Skin epidermis (tissue), 12 donors: ENCODE results near the gene KCNK13.
"Not testable (repeated sequence)": the region's sequence is repeated elsewhere in the genome, so short reads cannot be mapped to it uniquely, and the experiment has no call there.

ENCODE experiments used
- H3K27ac ChIP-seq, 21 experiments: fragments of 200-600 bp; sonication (generic) in 11 of 21; one replicate each; pipeline ENCODE4 v1.5.0; 2020; ENCODE audit warnings: mild to moderate bottlenecking in 3 of 21, inconsistent platforms in 2 of 21, moderate library complexity in 2 of 21
- H3K4me3 ChIP-seq, 7 experiments: fragments of 200-600 bp; sonication (generic) in 2 of 7; one replicate each; pipeline ENCODE4 v1.5.0; 2020; ENCODE audit warnings: inconsistent platforms in 2 of 7, mild to moderate bottlenecking in 2 of 7, moderate library complexity in 1 of 7

The KCNK13 gene

DNA sequence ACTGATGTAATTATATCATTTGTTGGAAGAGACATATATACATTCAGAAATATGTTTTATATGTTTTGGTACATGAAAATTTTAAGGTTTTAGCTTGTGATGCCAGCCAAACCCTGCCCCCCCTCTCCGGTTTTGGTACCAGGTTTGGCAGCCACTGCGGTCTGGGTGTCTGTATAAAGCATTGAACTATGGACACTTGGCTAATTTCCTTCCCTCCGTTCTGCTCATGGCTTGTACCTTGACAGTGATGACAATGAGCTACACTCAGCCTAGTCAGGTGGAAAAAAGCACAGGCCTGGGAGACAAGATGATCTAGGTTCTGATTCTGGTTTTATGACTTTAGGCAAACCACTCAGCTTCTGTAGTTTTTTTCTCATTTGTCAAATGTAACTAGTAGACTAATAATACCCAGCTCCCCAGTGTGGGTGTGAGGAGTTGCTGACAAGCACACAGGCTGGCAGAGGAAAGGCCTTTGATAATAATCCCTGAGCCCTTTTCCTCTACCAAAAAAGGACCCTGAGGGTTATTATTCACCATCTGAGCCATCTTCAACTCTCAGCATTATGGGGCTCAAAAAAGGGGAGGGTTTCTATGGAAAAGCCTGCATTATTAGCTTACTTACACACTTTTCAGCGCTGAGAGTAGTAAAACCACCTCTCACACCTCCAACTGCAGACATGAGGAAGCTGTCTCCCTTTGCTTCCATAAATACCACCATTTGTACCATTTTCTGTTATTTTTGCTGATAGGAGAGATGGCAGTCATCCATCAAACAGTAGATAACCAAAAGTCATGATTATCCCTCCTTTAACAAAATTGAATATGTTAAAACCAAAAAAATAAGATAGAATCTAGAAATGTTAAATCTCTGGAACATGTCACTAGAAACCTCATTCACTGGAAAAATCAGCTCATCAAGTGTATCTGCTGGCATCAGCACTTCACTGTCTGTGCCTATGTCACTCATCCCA is 118.3 kb downstream of the KCNK13 start:
- Histone ChIP-seq H3K4me3 (no peak overlapping the region), H3K27ac (no peak overlapping the region)

DNA sequence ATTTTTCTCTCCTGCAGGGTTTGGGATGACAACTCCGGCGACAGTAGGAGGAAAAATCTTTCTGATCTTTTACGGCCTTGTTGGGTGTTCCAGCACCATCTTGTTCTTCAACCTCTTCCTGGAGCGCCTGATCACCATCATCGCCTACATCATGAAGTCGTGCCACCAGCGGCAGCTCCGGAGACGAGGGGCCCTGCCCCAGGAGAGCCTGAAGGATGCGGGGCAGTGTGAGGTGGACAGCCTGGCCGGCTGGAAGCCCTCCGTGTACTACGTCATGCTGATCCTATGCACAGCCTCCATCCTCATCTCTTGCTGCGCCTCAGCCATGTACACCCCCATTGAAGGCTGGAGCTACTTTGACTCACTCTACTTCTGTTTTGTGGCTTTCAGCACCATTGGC is 122.3 kb downstream of the KCNK13 start:
- no peak overlapping the region for H3K4me3 ChIP-seq
- no peak overlapping the region for H3K27ac ChIP-seq

DNA sequence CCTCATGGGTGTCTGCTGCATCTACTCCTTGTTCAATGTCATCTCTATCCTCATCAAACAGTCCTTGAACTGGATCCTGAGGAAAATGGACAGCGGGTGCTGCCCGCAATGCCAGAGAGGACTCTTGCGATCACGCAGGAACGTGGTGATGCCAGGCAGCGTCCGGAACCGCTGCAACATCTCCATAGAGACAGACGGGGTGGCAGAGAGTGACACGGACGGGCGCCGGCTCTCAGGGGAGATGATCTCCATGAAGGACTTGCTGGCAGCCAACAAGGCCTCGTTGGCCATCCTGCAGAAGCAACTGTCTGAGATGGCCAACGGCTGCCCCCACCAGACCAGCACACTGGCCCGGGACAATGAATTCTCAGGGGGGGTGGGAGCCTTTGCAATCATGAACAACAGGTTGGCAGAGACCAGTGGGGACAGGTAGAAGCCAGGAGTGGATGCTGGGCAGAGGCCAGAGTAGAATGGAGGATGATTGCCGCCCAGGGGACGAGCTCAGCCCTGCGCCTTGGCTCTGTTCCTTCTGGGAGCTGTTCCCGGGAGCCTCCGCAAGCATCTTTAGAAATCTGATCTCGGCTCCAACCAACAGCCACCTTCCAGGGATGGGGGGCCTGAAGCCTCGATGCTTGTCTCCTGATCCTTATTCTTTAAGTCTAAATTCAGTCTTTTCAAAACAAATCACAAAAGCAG is 122.9 kb downstream of the KCNK13 start:
- no peak overlapping the region for H3K27ac ChIP-seq
- no peak overlapping the region for H3K4me3 ChIP-seq

DNA sequence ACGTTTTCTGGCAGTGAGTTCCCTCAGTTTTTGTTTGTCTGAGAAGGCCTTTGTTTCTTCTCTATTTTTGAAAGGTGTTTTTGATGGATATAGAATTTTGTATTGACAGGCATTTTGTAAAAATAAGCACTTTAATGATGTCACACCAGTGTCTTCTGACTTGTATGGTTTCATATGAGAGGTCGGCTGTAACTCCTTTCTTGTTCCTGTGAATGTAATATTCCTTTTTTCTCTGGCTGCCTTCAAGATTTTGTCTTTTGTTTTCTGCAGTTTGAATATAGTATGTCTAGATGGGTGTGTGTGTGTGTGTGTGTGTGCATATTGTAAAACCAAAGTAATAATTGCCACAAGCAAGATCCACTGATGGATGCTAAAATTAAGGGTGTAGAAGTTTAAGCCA is 126.8 kb downstream of the KCNK13 start:
- H3K4me3 ChIP-seq: no peak overlapping the region
- H3K27ac ChIP-seq: no peak overlapping the region

DNA sequence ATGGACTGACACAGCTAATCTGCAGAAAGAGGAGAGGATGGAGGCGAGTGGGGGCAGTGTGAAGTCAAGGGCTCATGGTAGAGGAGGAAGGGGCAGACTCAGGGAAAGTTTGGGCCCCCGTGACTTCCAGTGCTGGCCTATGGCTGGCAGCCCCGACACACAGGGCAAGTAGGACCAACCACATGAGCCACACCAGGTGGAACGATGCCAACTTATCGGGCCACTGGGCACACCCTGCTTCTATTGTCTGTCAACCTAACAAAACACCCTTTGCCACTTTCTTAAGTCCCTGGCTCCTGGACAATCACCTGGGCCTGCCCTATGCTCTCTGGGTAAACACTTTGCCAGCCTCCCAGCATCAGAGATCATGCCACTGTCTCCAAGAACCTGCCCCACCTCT is 129.4 kb downstream of the KCNK13 start:
- Histone ChIP-seq H3K27ac (no peak overlapping the region), H3K4me3 (no peak overlapping the region)

DNA sequence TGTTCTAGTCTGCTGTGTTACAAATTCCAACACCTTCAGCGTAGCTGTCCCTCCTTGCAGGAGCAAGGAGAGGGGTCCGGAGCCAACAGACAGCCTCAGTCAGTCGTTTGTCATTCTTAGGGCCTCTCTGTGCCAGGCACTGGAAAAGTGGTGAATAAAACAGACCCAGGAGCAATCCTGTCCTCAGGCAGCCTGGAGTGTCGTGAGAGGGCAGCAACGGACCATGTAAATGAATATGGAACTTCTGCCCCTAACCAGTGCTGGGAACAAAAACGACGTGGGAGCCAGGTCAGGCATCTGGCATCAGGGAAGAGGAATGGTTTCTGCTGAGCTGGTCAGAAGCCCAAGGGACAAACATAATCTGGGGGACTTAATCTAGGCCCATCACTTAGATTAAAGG is 129.8 kb downstream of the KCNK13 start:
- no peak overlapping the region for H3K27ac ChIP-seq
- no peak overlapping the region for H3K4me3 ChIP-seq

DNA sequence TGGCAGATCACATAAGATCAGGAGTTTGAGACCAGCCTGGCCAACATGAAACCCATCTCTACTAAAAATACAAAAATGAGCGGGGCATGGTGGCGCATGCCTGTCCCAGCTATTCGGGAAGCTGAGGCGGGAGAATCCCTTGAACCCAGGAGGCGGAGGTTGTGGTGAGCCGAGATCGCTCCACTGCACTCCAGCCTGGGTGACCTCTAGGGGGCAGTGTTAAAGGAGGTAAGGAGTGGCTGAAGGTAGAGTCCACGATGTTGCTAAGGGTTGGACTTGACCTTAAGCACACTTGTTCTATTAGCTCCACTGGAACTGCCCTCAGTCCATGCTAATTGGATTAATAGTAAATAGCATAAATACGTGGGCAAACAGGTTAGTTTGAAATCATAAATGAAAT is 132.1 kb downstream of the KCNK13 start:
- H3K4me3 ChIP-seq: no peak overlapping the region

DNA sequence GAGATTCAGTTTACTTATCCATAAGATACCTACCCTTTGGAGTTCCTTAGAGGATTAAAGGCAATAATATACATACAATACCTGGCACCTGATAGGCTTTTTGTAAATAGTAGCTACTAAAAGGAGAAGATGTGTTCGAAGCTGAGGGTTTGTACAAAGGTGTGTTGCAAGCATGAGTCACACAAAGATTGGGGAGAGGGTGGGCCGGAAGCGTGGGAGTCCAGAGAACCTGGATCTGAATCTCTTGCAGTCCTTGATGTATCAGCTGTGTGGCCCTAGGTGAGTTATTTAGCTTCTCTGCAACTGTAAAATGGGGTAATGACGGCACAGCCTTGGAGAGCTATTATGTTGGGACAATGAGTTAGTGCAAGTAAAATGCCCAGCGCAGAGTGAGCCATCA is 132.9 kb downstream of the KCNK13 start:
- Histone ChIP-seq H3K27ac (no peak overlapping the region), H3K4me3 (no peak overlapping the region)

More for the DNA sequence above, 132.1 kb downstream of the KCNK13 start:
- H3K27ac ChIP-seq: no peak overlapping the region

DNA sequence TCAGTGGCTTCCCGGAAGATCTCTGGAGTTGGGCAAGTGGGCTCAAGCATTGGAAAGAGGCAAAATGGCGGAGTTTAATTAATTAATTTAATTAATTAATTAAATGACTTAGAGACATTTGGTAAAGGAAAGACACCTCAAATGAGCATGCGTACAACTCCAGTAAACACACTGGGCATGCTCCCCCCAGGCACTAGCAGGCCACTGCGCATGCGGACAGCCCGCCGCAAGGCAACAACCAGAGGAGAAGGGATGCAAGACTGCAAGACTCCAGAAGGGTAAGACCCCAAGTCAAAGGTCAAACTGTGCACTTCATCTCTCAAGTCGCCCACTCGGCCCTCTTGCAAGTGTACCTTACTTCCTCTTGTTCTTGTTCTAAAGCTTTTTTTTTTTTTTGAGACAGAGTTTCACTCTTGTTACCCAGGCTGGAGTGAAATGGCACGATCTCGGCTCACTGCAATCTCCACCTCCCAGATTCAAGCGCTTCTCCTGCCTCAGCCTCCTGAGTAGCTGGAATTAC is 136.8 kb downstream of the KCNK13 start:
- Histone ChIP-seq H3K27ac (no peak overlapping the region), H3K4me3 (no peak overlapping the region)

DNA sequence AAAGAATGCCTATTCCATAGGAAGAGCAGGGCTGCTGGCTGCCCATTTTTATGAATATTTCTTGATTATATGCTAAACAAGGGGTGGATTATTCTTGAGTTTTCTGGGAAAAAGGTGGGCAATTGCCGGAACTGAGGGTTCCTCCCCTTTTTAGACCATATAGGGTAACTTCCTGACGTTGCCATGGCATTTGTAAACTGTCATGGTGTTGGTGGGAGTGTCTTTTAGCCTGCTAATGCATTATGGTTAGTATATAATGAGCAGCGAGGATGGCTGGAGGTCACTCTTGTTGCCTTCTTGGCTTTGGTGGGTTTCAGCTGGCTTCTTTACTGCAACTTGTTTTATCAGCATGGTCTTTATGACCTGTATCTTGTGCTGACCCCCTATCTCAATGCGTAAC is 138.8 kb downstream of the KCNK13 start:
- H3K27ac ChIP-seq, H3K4me3 ChIP-seq: not testable (repeated sequence)

DNA sequence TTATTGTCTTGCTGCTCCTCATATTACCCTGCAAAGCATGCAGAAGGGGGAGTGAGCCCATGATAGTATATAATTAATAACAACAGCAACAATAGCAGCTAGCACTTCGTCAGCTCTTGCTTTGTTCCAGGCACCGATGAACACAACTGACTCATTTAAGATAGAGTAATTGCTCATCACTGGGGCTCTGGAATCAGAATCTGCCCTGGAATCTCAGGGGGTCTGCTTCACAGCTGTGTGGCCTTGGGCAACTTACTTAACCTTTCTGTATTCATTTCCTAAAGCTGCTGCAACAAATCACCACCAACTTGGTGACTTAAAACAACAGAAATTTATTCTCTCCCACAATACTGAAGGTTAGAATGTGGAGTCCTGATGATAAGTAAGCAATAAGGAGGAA is 139.6 kb downstream of the KCNK13 start:
- Histone ChIP-seq H3K4me3 (no peak overlapping the region), H3K27ac (no peak overlapping the region)

DNA sequence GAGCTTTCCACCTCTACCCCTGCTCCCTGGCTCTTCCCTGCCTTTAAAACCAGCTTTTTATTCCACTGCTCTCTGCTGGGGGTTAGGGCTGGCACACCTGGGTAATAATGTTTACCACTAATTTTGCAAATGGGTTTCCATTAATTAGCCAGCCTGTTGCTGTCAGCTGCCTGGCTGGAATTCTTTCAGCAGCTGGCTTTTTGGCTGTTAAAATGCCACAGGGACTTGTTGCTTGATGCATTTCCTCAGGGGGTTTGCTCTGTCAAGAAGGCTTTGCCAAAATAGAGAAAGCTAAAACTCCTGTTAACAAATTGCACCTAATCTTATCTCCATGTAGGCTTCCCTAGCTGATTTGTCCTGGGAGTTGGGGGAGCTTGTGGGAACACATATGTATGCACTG is 142.7 kb downstream of the KCNK13 start:
- H3K27ac ChIP-seq: no peak overlapping the region
- H3K4me3 ChIP-seq: no peak overlapping the region

DNA sequence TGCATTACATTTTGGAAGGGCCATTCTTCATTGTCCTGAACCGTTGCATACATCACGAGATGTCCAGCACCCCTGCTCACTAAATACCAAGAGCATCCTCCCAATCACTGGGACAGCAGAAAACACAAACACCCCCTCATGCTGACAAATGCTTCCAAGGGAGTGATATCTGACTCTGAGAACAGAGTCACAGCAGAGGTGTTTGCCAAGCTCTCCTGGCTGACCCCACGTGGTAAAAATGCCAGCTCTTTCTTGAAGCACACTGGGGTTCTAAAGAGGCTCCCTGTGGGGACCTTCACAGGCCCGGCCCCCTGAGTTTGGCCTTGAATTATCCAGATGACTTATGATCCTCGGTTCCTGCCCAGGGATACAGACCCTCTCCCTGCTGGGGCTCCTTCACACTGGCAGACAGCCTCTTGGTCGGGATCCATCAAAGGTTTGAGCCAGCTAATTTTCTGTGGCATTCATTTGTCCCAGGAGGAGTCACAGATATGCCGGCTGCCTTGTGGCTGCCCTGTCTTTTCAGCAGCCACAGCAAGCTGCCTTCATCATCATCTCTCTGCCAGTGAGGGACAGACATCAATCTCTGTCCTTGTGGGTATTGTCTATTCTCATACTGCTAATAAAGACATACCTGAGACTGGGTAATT is 151.4 kb downstream of the KCNK13 start:
- H3K4me3 ChIP-seq: no peak overlapping the region

DNA sequence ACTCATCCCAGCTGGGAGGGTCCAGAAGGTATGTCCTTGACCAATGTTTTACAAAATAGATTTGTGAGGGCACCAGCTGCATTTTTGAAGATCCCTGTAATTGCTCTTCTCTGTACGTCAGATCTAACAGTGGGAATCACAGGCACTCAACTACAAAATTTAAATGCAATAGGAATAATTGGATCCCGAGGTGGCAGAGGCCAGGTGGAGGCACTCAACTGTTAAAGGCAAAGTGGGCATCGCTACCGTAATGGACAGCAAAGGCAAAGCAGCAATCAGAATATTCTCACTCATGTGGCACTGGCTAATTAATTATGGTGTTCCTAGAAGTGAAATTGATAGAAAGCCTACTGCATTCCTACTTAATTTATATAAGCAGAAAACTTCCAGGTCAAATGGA is 166.7 kb downstream of the KCNK13 start:
- H3K4me3 ChIP-seq: no peak overlapping the region
- no peak overlapping the region for H3K27ac ChIP-seq

More for the DNA sequence above, 151.4 kb downstream of the KCNK13 start:
- no peak overlapping the region for H3K27ac ChIP-seq

DNA sequence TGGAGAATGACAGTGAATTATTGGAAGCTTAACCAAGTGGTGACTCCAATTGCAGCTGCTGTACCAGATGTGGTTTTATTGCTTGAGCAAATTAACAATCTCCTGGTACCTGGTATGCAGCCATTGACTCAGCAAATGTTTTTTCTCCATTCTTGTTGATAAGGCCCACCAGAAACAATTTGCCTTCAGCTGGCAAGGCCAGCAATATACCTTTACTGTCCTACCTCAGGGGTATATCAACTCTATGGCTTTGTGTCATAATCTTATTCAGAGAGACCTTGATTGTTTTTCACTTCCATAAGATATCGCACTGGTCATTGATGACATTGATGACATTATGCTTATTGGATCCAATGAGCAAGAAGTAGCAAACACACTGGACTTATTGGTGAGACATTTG is 168.1 kb downstream of the KCNK13 start:
- H3K27ac ChIP-seq, H3K4me3 ChIP-seq: not testable (repeated sequence)
